ENCODE results near the gene RABGAP1L. TPM values are rescaled to one million over a fixed set of nuclear protein-coding genes. Genes with fewer than 3 reads are reported as not detected.
A peak's percentile ranks its signal among the peaks of the same experiment; 100 is the strongest.

The RABGAP1L gene
- total RNA-seq, 2 experiments from 2014 or later, result 59.8 to 67.6 TPM

- no peaks in the 10 kb centered on the region for H3K9me3 ChIP-seq (ENCODE audit: control insufficient read depth in 1 of 2, insufficient read depth in 1 of 2, low read length in 2 of 2)
- Mint-ChIP-seq H3K36me3 (ENCODE audit: low read depth) (no peaks in the 10 kb centered on the region), H3K9me3 (no peaks in the 10 kb centered on the region), H3K27me3 (no peaks in the 10 kb centered on the region), H3K4me1 (ENCODE audit: low read depth) (peaks cover 30% of the 10 kb centered on the region), H3K27ac (peak overlapping the region; percentile 50), H3K4me3 (peak overlapping the region; percentile 5)
- TF ChIP-seq, protein P1, sequence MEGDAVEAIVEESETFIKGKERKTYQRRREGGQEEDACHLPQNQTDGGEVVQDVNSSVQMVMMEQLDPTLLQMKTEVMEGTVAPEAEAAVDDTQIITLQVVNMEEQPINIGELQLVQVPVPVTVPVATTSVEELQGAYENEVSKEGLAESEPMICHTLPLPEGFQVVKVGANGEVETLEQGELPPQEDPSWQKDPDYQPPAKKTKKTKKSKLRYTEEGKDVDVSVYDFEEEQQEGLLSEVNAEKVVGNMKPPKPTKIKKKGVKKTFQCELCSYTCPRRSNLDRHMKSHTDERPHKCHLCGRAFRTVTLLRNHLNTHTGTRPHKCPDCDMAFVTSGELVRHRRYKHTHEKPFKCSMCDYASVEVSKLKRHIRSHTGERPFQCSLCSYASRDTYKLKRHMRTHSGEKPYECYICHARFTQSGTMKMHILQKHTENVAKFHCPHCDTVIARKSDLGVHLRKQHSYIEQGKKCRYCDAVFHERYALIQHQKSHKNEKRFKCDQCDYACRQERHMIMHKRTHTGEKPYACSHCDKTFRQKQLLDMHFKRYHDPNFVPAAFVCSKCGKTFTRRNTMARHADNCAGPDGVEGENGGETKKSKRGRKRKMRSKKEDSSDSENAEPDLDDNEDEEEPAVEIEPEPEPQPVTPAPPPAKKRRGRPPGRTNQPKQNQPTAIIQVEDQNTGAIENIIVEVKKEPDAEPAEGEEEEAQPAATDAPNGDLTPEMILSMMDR (IDR thresholded peaks at IDR 0.05), result no peak
- ChIA-PET POLR2A (interaction anchor here (1.3 to 3.0 kb wide), 2 partner anchors 19 to 61 kb away, joined by 4 to 11 read pairs; partner anchors contain the start of gene CACYBP), CTCF (interaction anchor here (0.9 kb wide), 1 partner anchor 29 kb away, joined by 5 read pairs; no protein-coding TSS in a partner anchor)
- H3K36me3 ChIP-seq (ENCODE audit: insufficient read depth, low read length), result no peaks in the 10 kb centered on the region
- H3K4me1 ChIP-seq (ENCODE audit: insufficient read depth, low read length), result no peaks in the 10 kb centered on the region
- no peak overlapping the region for H3K4me3 ChIP-seq (ENCODE audit: low read length)
- intact Hi-C loops (cut with DNase I, micrococcal nuclease), result loop anchor here in 1 of 2 experiments (5.0 kb wide), 1 partner anchor 39 kb away; no protein-coding TSS in a partner anchor
- no peak overlapping the region for H3K27ac ChIP-seq (ENCODE audit: low read depth in 1 of 2, low read length in 2 of 2)
- ATAC-seq (ENCODE audit: poor library complexity) (peak; percentile 24), DNase-seq (peak in 1 of 14 experiments; percentile 21)
- H3K27me3 ChIP-seq (ENCODE audit: control insufficient read depth in 1 of 2, insufficient read depth in 2 of 2, low read length in 2 of 2), result no peaks in the 10 kb centered on the region
Observed at GRCh38 chr1:174938281-174939007, 779.1 kb downstream of the RABGAP1L start.

DNA sequence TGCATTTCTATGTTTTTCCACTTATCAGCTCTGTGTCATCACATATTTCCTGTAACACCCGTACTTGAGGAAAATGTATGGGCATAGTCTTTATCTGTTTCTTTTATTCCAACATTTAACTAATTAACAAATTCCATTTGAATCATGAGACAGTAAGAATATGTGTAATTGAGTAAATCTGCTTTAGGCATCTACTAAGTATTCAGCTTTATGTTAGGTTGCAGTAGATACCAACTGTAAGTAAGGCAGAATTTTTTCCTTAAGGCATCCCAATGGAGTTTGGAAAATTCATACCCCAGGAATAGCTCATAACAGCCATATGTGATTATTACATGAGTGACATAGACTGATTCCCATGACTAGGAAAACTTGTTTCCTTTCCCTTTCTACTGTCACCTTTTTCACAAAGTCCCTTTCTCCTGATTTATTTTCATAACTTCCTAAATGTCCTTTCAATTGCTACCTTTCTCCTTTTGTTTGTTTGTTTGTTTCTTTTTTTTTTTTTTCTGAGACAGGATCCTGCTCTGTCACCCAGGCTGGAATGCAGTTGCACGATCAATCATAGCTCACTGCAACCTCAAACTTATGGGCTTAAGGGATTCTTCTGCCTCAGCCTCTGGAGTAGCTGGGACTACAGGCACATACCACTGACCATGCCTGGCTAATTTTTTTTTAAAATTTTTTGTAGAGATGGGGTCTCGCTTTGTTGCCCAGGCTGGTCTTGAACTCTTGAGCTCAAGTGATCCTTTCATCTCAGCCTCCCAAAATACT, 780.6 kb downstream of the RABGAP1L start:
- Histone ChIP-seq H3K36me3 (ENCODE audit: insufficient read depth, low read length) (no peaks in the 10 kb centered on the region), H3K4me3 (ENCODE audit: low read length) (no peak overlapping the region), H3K9me3 (ENCODE audit: control insufficient read depth in 1 of 2, insufficient read depth in 1 of 2, low read length in 2 of 2) (no peaks in the 10 kb centered on the region), H3K27ac (ENCODE audit: low read depth in 1 of 2, low read length in 2 of 2) (no peak overlapping the region), H3K27me3 (ENCODE audit: control insufficient read depth in 1 of 2, insufficient read depth in 2 of 2, low read length in 2 of 2) (no peaks in the 10 kb centered on the region), H3K4me1 (ENCODE audit: insufficient read depth, low read length) (no peaks in the 10 kb centered on the region)
- H3K36me3 Mint-ChIP-seq (ENCODE audit: low read depth), result no peaks in the 10 kb centered on the region
- peaks cover 33% of the 10 kb centered on the region for H3K4me1 Mint-ChIP-seq (ENCODE audit: low read depth)
- no peak for DNase-seq
- ChIA-PET CTCF (interaction anchor here (0.8 kb wide), 1 partner anchor 10 kb away, joined by 3 read pairs; no protein-coding TSS in a partner anchor), POLR2A (interaction anchor here (0.7 to 3.0 kb wide), 3 partner anchors 15 to 59 kb away, joined by 3 to 11 read pairs (median 4); partner anchors contain the start of gene CACYBP)
- no peaks in the 10 kb centered on the region for H3K27me3 Mint-ChIP-seq
- intact Hi-C loops (cut with DNase I, micrococcal nuclease), result loop anchor here in 1 of 2 experiments (5.0 kb wide), 1 partner anchor 37 kb away; no protein-coding TSS in a partner anchor
- H3K27ac Mint-ChIP-seq, result no peak overlapping the region
- H3K4me3 Mint-ChIP-seq, result peak overlapping the region; percentile 20
- no peak for ATAC-seq (ENCODE audit: poor library complexity)
- TF ChIP-seq, protein P1 (IDR thresholded peaks at IDR 0.05), result no peak
- no peaks in the 10 kb centered on the region for H3K9me3 Mint-ChIP-seq

DNA sequence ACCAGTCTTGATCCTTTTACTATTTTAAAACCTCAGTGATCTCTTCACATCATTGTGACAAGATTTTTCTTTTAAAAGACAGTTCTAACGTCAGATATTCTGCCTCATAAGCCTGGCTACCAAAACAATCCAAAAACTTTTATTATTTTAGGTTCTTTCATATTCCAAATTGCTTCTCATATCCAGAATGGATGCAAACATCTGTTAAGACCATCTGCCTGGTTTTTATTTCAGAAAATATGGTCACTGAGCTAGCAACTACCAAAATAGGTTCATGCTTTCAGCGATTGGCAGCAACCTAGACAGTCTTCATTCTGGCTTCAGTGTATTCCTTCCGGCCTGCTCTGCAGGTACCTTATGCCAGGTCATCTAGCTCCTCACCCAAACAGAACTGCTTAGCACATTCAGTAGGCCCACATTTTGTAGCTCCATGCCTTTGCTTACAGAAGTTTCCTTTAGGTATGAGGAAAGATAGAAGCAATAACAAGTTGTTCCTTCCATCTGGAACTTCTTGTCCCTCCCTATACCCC, 781.4 kb downstream of the RABGAP1L start:
- ChIA-PET POLR2A (interaction anchor here (3.0 kb wide), 1 partner anchor 59 kb away, joined by 11 read pairs; the partner anchor contains the start of gene CACYBP), CTCF (no interaction called here)
- Histone ChIP-seq H3K27me3 (ENCODE audit: control insufficient read depth in 1 of 2, insufficient read depth in 2 of 2, low read length in 2 of 2) (no peaks in the 10 kb centered on the region), H3K4me3 (ENCODE audit: low read length) (no peak overlapping the region), H3K4me1 (ENCODE audit: insufficient read depth, low read length) (no peaks in the 10 kb centered on the region), H3K9me3 (ENCODE audit: control insufficient read depth in 1 of 2, insufficient read depth in 1 of 2, low read length in 2 of 2) (no peaks in the 10 kb centered on the region), H3K36me3 (ENCODE audit: insufficient read depth, low read length) (no peaks in the 10 kb centered on the region), H3K27ac (ENCODE audit: low read depth in 1 of 2, low read length in 2 of 2) (no peak overlapping the region)
- H3K27me3 Mint-ChIP-seq, result no peaks in the 10 kb centered on the region
- H3K4me1 Mint-ChIP-seq (ENCODE audit: low read depth), result peaks cover 41% of the 10 kb centered on the region
- DNase-seq (no peak), ATAC-seq (ENCODE audit: poor library complexity) (no peak)
- intact Hi-C loops (cut with DNase I, micrococcal nuclease), result no loop called here
- TF ChIP-seq, protein P1 (IDR thresholded peaks at IDR 0.05), result no peak
- no peak overlapping the region for H3K4me3 Mint-ChIP-seq
- H3K36me3 Mint-ChIP-seq (ENCODE audit: low read depth), result no peaks in the 10 kb centered on the region
- H3K27ac Mint-ChIP-seq, result no peak overlapping the region
- H3K9me3 Mint-ChIP-seq, result no peaks in the 10 kb centered on the region

Measured in CD4-positive, alpha-beta T cell (primary cell).